K562 (cell line): Measurements from ENCODE around the gene HFE. TPM values are rescaled to one million over a fixed set of nuclear protein-coding genes. Genes with fewer than 3 reads are reported as not detected.

Experiments
- BHLHE40 ChIP-seq: IDR thresholded peaks from 2 replicates; pipeline ENCODE4 v1.6.1; 2011; ENCODE audit warnings: low read length, improper control_type of control experiment
- CGGBP1 ChIP-seq: fragments of 250-450 bp; sonication (Bioruptor Pico); IDR thresholded peaks from 2 replicates; pipeline ENCODE4 v1.9.0; 2021; ENCODE audit warnings: mild to moderate bottlenecking
- CXXC5 ChIP-seq: fragments of 250-450 bp; sonication (Bioruptor Pico); IDR thresholded peaks from 2 replicates; pipeline ENCODE4 v1.8.0; 2022; ENCODE audit warnings: inconsistent platforms, mild to moderate bottlenecking, moderate library complexity
- DDX20 ChIP-seq: fragments of 450-650 bp; IDR thresholded peaks from 2 replicates; pipeline ENCODE4 v1.6.1; 2016; ENCODE audit warnings: missing genetic modification characterization, low read depth, mild to moderate bottlenecking, missing compliant biosample characterization, moderate library complexity
- E2F1 ChIP-seq: sonication (generic); formaldehyde crosslinking; IDR thresholded peaks from 2 replicates; pipeline ENCODE4 v1.8.1; 2023; ENCODE audit warnings: mild to moderate bottlenecking, missing genetic modification reagents, moderate library complexity
- FOSL1 ChIP-seq: fragments of 200-800 bp; sonication (Bioruptor generic); conservative IDR thresholded peaks from 2 replicates; pipeline ENCODE4 v1.6.1; 2016; ENCODE audit warnings: missing genetic modification characterization, missing compliant biosample characterization
- GTF2E2 ChIP-seq: fragments of 200-800 bp; sonication (Bioruptor generic); IDR thresholded peaks from 2 replicates; pipeline ENCODE4 v1.6.1; 2016; ENCODE audit warnings: missing genetic modification characterization, missing compliant biosample characterization
- KLF13 ChIP-seq: fragments of 450-650 bp; IDR thresholded peaks from 2 replicates; pipeline ENCODE4 v1.6.1; 2016; ENCODE audit warnings: missing genetic modification characterization, low read depth, mild to moderate bottlenecking, missing compliant biosample characterization, moderate library complexity, borderline replicate concordance
- KLF6 ChIP-seq: fragments of 250-450 bp; sonication (Bioruptor Pico); IDR thresholded peaks from 2 replicates; pipeline ENCODE4 v1.4.0; 2020; ENCODE audit warnings: mild to moderate bottlenecking, moderate library complexity, borderline replicate concordance
- LARP7 ChIP-seq: fragments of 450-650 bp; IDR thresholded peaks from 2 replicates; pipeline ENCODE4 v1.6.1; 2016
- MNT ChIP-seq, 2 experiments: fragments of 450-650 bp; conservative IDR thresholded peaks; 2 replicates each; pipeline ENCODE4 v1.6.1; 2017; ENCODE audit warnings: mild to moderate bottlenecking in 2 of 2, moderate library complexity in 2 of 2
- MTA2 ChIP-seq: fragments of 450-650 bp; IDR thresholded peaks from 2 replicates; pipeline ENCODE4 v1.6.1; 2016; ENCODE audit warnings: low read depth
- NFYB ChIP-seq: IDR thresholded peaks from 2 replicates; pipeline ENCODE4 v1.6.1; 2011; ENCODE audit warnings: mild to moderate bottlenecking, moderate library complexity; ENCODE audit not compliant: insufficient read length; ENCODE audit errors: extremely low read depth
- NR2C1 ChIP-seq, 2 experiments: fragments of 450-650 bp; IDR thresholded peaks; 2 replicates each; pipeline ENCODE4 v1.6.1; 2017; ENCODE audit warnings: mild to moderate bottlenecking in 2 of 2, antibody characterized with exemption in 1 of 2, inconsistent platforms in 1 of 2, missing compliant biosample characterization in 1 of 2, missing genetic modification characterization in 1 of 2
- PHB2 ChIP-seq: fragments of 450-650 bp; IDR thresholded peaks from 2 replicates; pipeline ENCODE4 v1.6.1; 2017; ENCODE audit warnings: low read depth
- SMAD4 ChIP-seq: fragments of 250-450 bp; sonication (Bioruptor Pico); conservative IDR thresholded peaks from 2 replicates; pipeline ENCODE4 v1.8.0; 2021; ENCODE audit warnings: inconsistent platforms, mild to moderate bottlenecking, moderate library complexity
- SMARCA5 ChIP-seq: fragments of 450-650 bp; IDR thresholded peaks from 2 replicates; pipeline ENCODE4 v1.6.1; 2016
- SP1 ChIP-seq: sonication (generic); formaldehyde crosslinking; IDR thresholded peaks from 2 replicates; pipeline ENCODE4 v1.8.1; 2022; ENCODE audit warnings: mild to moderate bottlenecking, missing genetic modification reagents
- SRF ChIP-seq, 2 experiments: fragments of 250-450, 450-650 bp in 1 of 2; sonication (Bioruptor Pico) in 1 of 2; sonication (generic) in 1 of 2; formaldehyde crosslinking; IDR thresholded peaks; 2 replicates each; pipeline versions ENCODE4 v1.5.0 to v1.5.1; 2020 to 2022; ENCODE audit warnings: mild to moderate bottlenecking in 1 of 2, missing genetic modification reagents in 1 of 2
- TSC22D4 ChIP-seq: fragments of 450-650 bp; IDR thresholded peaks from 2 replicates; pipeline ENCODE4 v1.6.1; 2016; ENCODE audit warnings: missing genetic modification characterization, missing biosample characterization, control low read depth
- ZBTB1 ChIP-seq: sonication (generic); formaldehyde crosslinking; IDR thresholded peaks from 2 replicates; pipeline ENCODE4 v1.8.1; 2023; ENCODE audit warnings: missing genetic modification reagents, low read depth, mild to moderate bottlenecking, borderline replicate concordance
- polyA plus RNA-seq, 8 experiments: library from polyadenylated mRNA; depleted of rRNA in 4 of 8; stranded (reverse) in 5 of 8; unstranded in 3 of 8; fragments of >200 nt; fragmentation: Nextera tagmentation in 2 of 8; fragmentation: Illumina TruSeq in 1 of 8; extraction: Ambion mirVana in 2 of 8; extraction: Trizol in 1 of 8; gene quantifications; 2 replicates each; pipeline versions ENCODE4 v1.2.1 to v1.2.3, GENCODE V29; 2011 to 2014; ENCODE audit warnings: inconsistent platforms in 1 of 8, missing spikeins in 1 of 8
- total RNA-seq, 7 experiments: library from RNA; depleted of rRNA in 6 of 7; stranded (reverse); fragments of >200 nt in 6 of 7; fragmentation: Illumina TruSeq in 2 of 7; extraction: Trizol in 2 of 7; gene quantifications; 2 replicates each; pipeline versions ENCODE4 v1.2.1 to v1.2.3, GENCODE V29; 2011 to 2021; ENCODE audit warnings: low replicate concordance in 1 of 7

Gene HFE
- total and polyA plus RNA-seq, 9 of the 15 experiments (the other 6 are each of a cell fraction or from before 2014, with no cell fraction given) = 0.14 to 1.2 (median 0.76) TPM

GRCh38 chr6:26121141-26122004 lies 34.1 kb downstream of the HFE start (continued):
- TF ChIP-seq SP1 (CRISPR knock-in tag) (peak; percentile 48; the same call in 1 of the 2 replicates), FOSL1 (tag) (peak; percentile 55; the same call in 1 of the 2 replicates), MNT (conservative IDR thresholded peaks at IDR 0.05) (peak in 1 of 2 experiments; percentile 44; a peak in 2 of 4 replicates), MTA2 (0 out of 2 replicates have a peak, but pooled peaks have one; percentile 24), SMAD4 (no peak; the same call in 1 of the 2 replicates), CGGBP1 (CRISPR knock-in tag) (0 out of 2 replicates have a peak, but pooled peaks have one; percentile 39), E2F1 (no peak), DDX20 (tag) (no peak), BHLHE40 (no peak), SRF (CRISPR knock-in tag; IDR thresholded peaks at IDR 0.05) (no peak), ZBTB1 (CRISPR knock-in tag) (no peak), NR2C1 (IDR thresholded peaks at IDR 0.05) (0 out of 2 replicates have a peak, but pooled peaks have one; percentile 9), NR2C1 (tag; IDR thresholded peaks at IDR 0.05) (no peak; the same call in 1 of the 2 replicates), PHB2 (peak; percentile 5; the same call in 1 of the 2 replicates), TSC22D4 (tag) (0 out of 2 replicates have a peak, but pooled peaks have one; percentile 4), KLF13 (tag) (no peak), NFYB (no peak), KLF6 (CRISPR knock-in tag) (no peak), LARP7 (peak; percentile 57; the same call in 1 of the 2 replicates), GTF2E2 (tag) (peak; percentile 85; the same call in 1 of the 2 replicates), CXXC5 (CRISPR knock-in tag) (0 out of 2 replicates have a peak, but pooled peaks have one; percentile 43), SMARCA5 (0 out of 2 replicates have a peak, but pooled peaks have one; percentile 2)
